ENCODE measurements around the gene TMEM150A.

DNA sequence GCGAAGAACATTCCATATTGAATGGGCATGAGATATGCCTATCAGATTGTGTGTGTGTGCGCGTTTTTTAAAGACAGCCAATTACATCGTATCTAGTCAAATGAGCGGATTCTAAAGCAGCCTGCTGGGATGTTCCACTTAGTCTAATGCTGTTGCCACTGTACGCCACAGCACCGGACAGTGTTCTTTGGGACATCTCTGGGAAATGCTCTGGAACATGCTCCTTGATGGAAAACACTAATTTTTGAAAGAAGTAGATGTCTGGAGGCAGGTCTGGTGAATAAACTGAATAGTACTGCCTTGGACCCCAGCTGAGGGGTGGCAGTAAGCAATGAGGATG, 3.6 kb upstream of the TMEM150A start:
- no peak for TF ChIP-seq FOXM1 (IDR thresholded peaks at IDR 0.05; ENCODE audit: borderline replicate concordance)
- TF ChIP-seq SUZ12 (IDR thresholded peaks at IDR 0.05): no peak
- TF ChIP-seq BHLHE40 (IDR thresholded peaks at IDR 0.05; ENCODE audit: borderline replicate concordance): no peak
- TF ChIP-seq HDGF (IDR thresholded peaks at IDR 0.05; ENCODE audit: borderline replicate concordance): no peak
- no peak for TF ChIP-seq NFRKB (IDR thresholded peaks at IDR 0.05)
- no peak for TF ChIP-seq SP1 (IDR thresholded peaks at IDR 0.05)
- TF ChIP-seq ELF4 (IDR thresholded peaks at IDR 0.05): no peak
- TF ChIP-seq L3MBTL2 (conservative IDR thresholded peaks at IDR 0.05): no peak
- TF ChIP-seq ZNF384 (IDR thresholded peaks at IDR 0.05): no peak
- TF ChIP-seq LEF1 (IDR thresholded peaks at IDR 0.05; ENCODE audit: borderline replicate concordance): no peak
- TF ChIP-seq ARNT (IDR thresholded peaks at IDR 0.05): no peak
